LNCAP (cell line): ENCODE data around the gene SPACDR.

Source experiments
- CTCF ChIP-seq: fragments of 450-650 bp; IDR thresholded peaks from 2 replicates; pipeline ENCODE4 v1.5.1; 2017; ENCODE audit warnings: mild to moderate bottlenecking

SPACDR gene

GRCh38 chr7:100481466-100481865, 17.4 kb upstream of the SPACDR start:
- TF ChIP-seq CTCF, result no peak

- no peak for TF ChIP-seq CTCF
Observed at GRCh38 chr7:100478958-100479660, 15.0 kb upstream of the SPACDR start, which contains the start of gene TSC22D4. Gene TSC22D4 (minus strand): TSS chr7:100479214. CDS start chr7:100478038, 1,176 bp downstream.

- TF ChIP-seq CTCF, result no peak
Observed at GRCh38 chr7:100477871-100478267, 13.8 kb upstream of the SPACDR start.

GRCh38 chr7:100476903-100477870, 13.1 kb upstream of the SPACDR start:
- no peak; the same call in 1 of the 2 replicates for TF ChIP-seq CTCF

DNA sequence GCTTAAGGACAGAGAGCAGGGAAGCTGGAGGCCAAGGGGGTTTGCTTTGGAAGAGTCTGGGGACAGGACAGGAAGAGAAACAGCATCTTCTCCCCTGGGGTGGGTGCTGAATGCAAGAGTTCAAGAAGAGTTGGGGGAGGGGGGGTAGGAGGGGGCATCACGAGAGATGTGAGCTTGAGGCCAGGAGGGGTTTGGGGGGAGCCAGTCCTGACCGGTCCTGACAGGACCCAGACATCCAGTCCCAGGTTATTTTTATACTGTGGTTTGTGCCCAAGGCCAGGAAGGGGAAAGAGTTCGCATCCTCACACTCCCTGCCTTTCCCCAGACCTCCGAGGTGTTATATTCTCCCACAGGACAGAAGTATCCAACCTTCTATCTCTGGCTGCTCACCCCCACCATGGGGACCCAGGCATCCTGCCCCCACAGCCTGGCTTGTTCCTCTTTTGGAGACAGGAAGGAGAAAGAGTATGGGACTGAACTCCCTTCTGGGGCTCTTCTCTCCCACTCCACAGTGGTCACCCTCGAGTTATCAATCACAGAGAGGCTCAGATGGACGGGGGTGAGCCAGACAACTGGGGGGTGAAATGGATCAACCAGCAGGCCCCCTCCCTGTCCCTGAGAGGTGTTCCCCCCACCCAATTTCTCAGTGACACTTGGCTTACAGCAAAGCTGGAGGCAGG, 12.2 kb upstream of the SPACDR start:
- no peak for TF ChIP-seq CTCF

- TF ChIP-seq CTCF, result no peak
Observed at GRCh38 chr7:100475549-100475948, 11.5 kb upstream of the SPACDR start.

- no peak for TF ChIP-seq CTCF
Observed at GRCh38 chr7:100472854-100473499, 8.9 kb upstream of the SPACDR start.
